Spinal cord (tissue), 10 donors: ENCODE data around the gene SPRR2G. TPM values are rescaled to one million over a fixed set of nuclear protein-coding genes. Genes with fewer than 3 reads are reported as not detected.
"Not testable (repeated sequence)": the region's sequence is repeated elsewhere in the genome, so short reads cannot be mapped to it uniquely, and the experiment has no call there.

Experiments
- DNase-seq, 6 donors: peaks; one replicate each; pipeline versions ENCODE4 v3.0.0 to v3.0.0-alpha.2; 2013 to 2015; ENCODE audit warnings: low spot score in 6 of 6, low read depth in 4 of 6
- H3K27ac ChIP-seq: one replicate; pipeline ENCODE4 v1.5.1; 2013; ENCODE audit warnings: low read depth, low read length, control low read depth
- H3K27me3 ChIP-seq: one replicate; pipeline ENCODE4 v1.6.1; 2013; ENCODE audit warnings: low read length; ENCODE audit not compliant: control insufficient read depth, insufficient read depth
- H3K36me3 ChIP-seq: one replicate; pipeline ENCODE4 v1.6.1; 2013; ENCODE audit warnings: low read length; ENCODE audit not compliant: control insufficient read depth, insufficient read depth
- H3K4me1 ChIP-seq: one replicate; pipeline ENCODE4 v1.6.1; 2013; ENCODE audit warnings: low read length; ENCODE audit not compliant: control insufficient read depth, insufficient read depth
- H3K4me3 ChIP-seq: one replicate; pipeline ENCODE4 v1.5.1; 2013; ENCODE audit warnings: low read depth, low read length, control low read depth
- H3K9me3 ChIP-seq: one replicate; pipeline ENCODE4 v1.6.1; 2013; ENCODE audit warnings: low read length; ENCODE audit not compliant: control insufficient read depth, insufficient read depth
- WGBS: methylation state at CpG from one replicate; pipeline ENCODE4 v1.1.5; 2013; ENCODE audit warnings: missing lambda C conversion rate; ENCODE audit not compliant: insufficient coverage; 5-methylcytosine and 5-hydroxymethylcytosine counted together
- polyA plus RNA-seq, 2 donors: library from polyadenylated mRNA; unstranded; fragments of 120-200 nt; gene quantifications; one replicate each; pipeline ENCODE4 v1.2.1, GENCODE V29; 2013; ENCODE audit not compliant: insufficient read length in 2 of 2
- small RNA-seq: library from RNA; depleted of rRNA; stranded (forward); fragments of <200 nt; gene quantifications from one replicate; pipeline ENCODE3, GENCODE V24; 2014; ENCODE audit warnings: low replicate concordance
- total RNA-seq, 2 donors: library from RNA; depleted of rRNA in 1 of 2; stranded (reverse); fragments of 120-200 nt in 1 of 2; fragments of >200 nt in 1 of 2; gene quantifications; one replicate each; pipeline versions ENCODE4 v1.2.3 to v1.2.4, GENCODE V29; 2013 to 2014
- donor health status: healthy.

Gene SPRR2G
- total and polyA plus RNA-seq, 4 donors: 0.39 TPM; not detected in 3

DNA sequence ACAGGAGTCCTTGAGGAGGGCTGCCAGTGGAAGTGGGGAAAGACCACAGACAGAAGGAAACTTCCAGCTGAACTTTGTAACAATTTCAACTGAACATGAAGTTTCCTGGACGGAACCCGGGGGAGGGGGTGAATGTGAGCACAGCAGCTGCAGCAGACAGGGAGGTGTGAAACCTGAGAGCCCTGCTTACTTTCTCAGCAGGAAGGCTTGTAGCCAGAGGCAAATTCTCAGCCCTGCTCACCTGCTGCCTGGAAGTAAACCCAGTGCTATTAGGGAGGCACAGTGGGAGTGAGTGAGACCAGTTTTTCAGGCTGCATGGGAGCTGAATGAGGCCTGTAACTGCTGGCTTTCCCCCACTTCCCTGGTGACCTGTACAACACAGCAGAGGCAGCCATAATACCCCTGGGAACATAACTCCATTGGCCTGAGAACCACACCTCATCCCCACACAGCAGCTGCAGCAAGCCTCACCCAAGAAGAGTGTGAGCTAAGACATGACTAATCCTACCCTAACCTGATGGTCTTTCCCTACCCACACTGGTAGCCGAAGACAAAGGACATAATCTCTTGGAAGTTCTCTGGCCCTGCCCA, 27.8 kb downstream of the SPRR2G start:
- Histone ChIP-seq H3K27me3 (no peaks in the 10 kb centered on the region), H3K36me3 (no peaks in the 10 kb centered on the region), H3K9me3 (no peaks in the 10 kb centered on the region), H3K4me1 (no peaks in the 10 kb centered on the region), H3K4me3 (no peak overlapping the region), H3K27ac (no peak overlapping the region)
- 50% methylated on average over 3 of the region's 3 CpGs for WGBS
- no peak for DNase-seq

DNA sequence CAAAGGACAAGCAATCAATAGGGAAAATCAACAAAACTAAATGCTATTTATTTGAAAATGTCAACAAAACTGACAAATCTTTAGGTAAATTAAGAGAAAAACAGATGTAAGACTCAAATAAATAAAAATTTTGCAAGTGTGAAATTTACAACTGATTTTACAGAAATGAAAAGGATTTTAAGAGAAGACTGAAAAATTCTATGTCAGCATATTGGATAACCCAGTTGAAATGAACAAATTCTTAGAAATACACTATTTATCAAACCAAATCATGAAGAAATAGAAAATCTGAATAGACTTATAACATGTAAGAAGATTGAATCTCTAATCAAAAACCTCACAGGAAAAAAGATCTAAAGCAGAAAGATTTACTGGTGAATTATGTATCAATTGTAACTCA, 29.7 kb downstream of the SPRR2G start:
- DNase-seq: no peak
- no peak overlapping the region for H3K27ac ChIP-seq
- no peaks in the 10 kb centered on the region for H3K9me3 ChIP-seq
- no peaks in the 10 kb centered on the region for H3K27me3 ChIP-seq
- no peaks in the 10 kb centered on the region for H3K36me3 ChIP-seq
- no peaks in the 10 kb centered on the region for H3K4me1 ChIP-seq
- H3K4me3 ChIP-seq: no peak overlapping the region

DNA sequence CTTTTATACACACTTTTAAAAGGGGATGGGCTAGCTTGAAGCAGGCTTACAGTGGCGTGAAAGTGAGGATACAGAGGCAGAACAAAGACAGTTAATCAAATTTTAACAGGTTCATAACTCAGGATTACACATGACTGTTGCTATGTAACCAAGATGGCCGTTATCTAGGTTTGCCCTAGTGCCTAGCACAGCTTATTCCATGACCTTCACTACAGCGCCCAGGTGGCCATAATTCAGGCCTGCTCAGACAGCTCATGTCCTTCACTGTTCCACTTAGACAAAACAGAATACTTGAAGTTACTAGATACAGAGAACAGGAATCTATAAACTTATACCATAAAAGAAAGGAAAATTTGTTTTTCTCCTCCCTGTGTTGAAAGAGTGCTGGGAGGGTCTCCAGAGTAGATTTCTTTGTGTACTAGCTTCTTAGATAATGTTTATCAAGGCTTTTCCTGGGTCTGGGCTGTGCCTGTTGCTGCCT, 31.2 kb downstream of the SPRR2G start:
- H3K4me1 ChIP-seq: no peaks in the 10 kb centered on the region
- WGBS: 25% methylated on average over 2 of the region's 3 CpGs
- no peaks in the 10 kb centered on the region for H3K36me3 ChIP-seq
- H3K9me3 ChIP-seq: no peaks in the 10 kb centered on the region
- no peaks in the 10 kb centered on the region for H3K27me3 ChIP-seq
- no peak overlapping the region for H3K4me3 ChIP-seq
- no peak overlapping the region for H3K27ac ChIP-seq
- peak in 1 of 6 donors; percentile 41 for DNase-seq

DNA sequence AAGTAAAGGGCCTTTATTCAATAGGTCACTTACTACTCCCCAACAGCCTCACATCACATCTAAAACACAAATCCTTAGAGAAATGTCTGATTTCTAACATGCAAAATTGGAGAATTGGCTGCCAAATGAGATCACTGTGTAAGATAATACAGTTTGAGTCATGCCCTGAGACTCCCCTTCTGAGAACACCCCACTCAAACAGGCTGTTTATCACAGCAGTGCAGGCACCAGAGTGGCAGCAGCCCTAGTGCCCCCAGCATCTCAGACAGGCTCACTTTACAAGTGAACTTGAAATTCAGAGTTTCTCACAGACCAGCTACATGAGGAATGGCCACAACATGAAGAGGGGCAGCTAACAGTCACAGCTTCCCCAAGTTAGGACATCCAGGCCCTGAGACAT, 35.4 kb downstream of the SPRR2G start:
- not testable (repeated sequence) for H3K4me3 ChIP-seq, H3K27ac ChIP-seq, H3K27me3 ChIP-seq, H3K36me3 ChIP-seq, H3K9me3 ChIP-seq, H3K4me1 ChIP-seq, DNase-seq

DNA sequence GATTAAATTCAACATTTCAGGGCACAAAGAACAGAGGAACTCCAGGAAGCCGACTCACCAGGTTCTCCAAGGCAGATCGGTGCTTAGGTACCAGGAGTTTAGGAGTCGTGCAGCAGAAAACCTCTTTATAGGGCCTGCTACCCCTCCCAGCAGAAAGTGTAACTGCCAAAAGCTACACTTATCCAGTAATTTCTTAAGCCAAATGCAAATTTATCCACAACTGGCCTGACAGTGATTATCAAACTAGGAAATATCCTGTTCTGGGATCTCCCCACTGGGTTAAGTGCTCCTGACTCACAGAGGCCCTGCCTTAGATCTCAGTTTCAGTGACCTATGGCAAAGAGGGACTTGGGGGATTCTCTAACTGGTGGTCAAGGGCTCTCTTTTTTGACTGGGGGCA, 37.3 kb downstream of the SPRR2G start, which contains the start of gene SPRR2F:
SPRR2F (minus strand) TSS at position 101 of the 400 bp plus-strand sequence. CDS start 783 bp downstream, outside the sequence.
- Histone ChIP-seq H3K27me3 (no peaks in the 10 kb centered on the region), H3K9me3 (no peaks in the 10 kb centered on the region), H3K4me3 (no peak within 1 kb of the TSS), H3K36me3 (no peaks in the 10 kb centered on the region), H3K27ac (no peak within 1 kb of the TSS), H3K4me1 (no peaks in the 10 kb centered on the region)
- 84% methylated on average over 3 of the region's 3 CpGs for WGBS
- DNase-seq: no peak

DNA sequence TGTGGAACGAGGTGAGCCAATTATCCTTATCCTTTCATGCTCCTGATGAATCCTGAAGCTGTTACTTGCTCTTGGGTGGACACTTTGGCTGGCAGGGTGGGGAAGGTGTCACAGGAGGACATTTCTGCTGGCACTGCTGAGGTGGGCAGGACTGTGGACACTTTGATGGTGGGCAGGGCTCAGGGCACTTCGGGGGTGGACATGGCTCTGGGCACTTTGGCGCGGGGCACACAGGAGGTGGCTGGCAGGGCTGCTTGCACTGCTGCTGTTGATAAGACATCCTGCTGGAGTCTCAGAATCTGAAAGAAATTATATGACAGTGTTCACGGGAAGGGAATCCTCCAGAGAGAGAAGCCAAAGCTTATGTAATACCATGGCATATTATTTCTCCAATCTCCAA, 38.2 kb downstream of the SPRR2G start:
- H3K27ac ChIP-seq, H3K4me1 ChIP-seq, H3K27me3 ChIP-seq, H3K9me3 ChIP-seq, H3K4me3 ChIP-seq, DNase-seq, H3K36me3 ChIP-seq: not testable (repeated sequence)
- 94% methylated on average over 3 of the region's 5 CpGs for WGBS

DNA sequence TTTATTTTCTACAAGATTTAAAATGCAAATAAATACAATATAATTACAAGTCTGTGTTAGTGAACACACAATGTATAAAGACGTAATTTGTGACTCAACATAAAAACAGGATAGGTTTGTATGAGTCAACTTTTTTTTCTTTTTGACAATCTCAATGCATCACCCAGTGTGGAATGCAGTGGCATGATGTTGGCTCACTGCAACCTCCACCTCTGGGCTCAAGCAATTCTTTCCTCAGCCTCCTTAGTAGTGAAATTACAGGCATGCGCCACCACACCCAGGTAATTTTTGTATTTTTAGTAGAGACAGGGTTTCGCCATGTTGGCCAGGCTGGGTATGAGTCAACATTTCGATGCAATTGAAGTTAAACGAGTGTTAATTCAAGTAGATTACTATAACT, 50.4 kb downstream of the SPRR2G start:
- no CpG with 5 or more reads among the region's 5 CpGs for WGBS
- no peak overlapping the region for H3K4me3 ChIP-seq
- H3K9me3 ChIP-seq: no peaks in the 10 kb centered on the region
- no peaks in the 10 kb centered on the region for H3K4me1 ChIP-seq
- DNase-seq: no peak
- H3K36me3 ChIP-seq: no peaks in the 10 kb centered on the region
- H3K27ac ChIP-seq: no peak overlapping the region
- no peaks in the 10 kb centered on the region for H3K27me3 ChIP-seq

Small RNA genes lying within 50 kb of the gene (small RNA-seq; reads per million reads assigned to genes)
- gene SPRR2C: not detected

Other genes starting within 250 kb of the SPRR2G start
- not detected for gene IVL, start 242.3 kb downstream of the SPRR2G start, total RNA-seq
- gene IVL, start 242.3 kb downstream of the SPRR2G start, polyA plus RNA-seq: not detected
- gene SPRR5, start 203.7 kb downstream of the SPRR2G start, total RNA-seq: not detected
- not detected for gene SPRR5, start 203.7 kb downstream of the SPRR2G start, polyA plus RNA-seq
- gene SPRR4, start 180.2 kb downstream of the SPRR2G start, total RNA-seq: not detected
- not detected for gene SPRR4, start 180.2 kb downstream of the SPRR2G start, polyA plus RNA-seq
- not detected for gene SPRR1A, start 166.8 kb downstream of the SPRR2G start, total RNA-seq
- not detected for gene SPRR1A, start 166.8 kb downstream of the SPRR2G start, polyA plus RNA-seq
- under 1 TPM in 1 of 2 donors, not detected in 1; 0.39 TPM for gene SPRR3, start 149.1 kb downstream of the SPRR2G start, total RNA-seq
- gene SPRR3, start 149.1 kb downstream of the SPRR2G start, polyA plus RNA-seq: under 1 TPM; 0.24 to 0.49 TPM
- not detected for gene SPRR1B, start 119.7 kb downstream of the SPRR2G start, total RNA-seq
- not detected for gene SPRR1B, start 119.7 kb downstream of the SPRR2G start, polyA plus RNA-seq
- gene SPRR2D, start 109.8 kb downstream of the SPRR2G start, total RNA-seq: not detected
- gene SPRR2D, start 109.8 kb downstream of the SPRR2G start, polyA plus RNA-seq: not detected
- not detected for gene SPRR2A, start 93.4 kb downstream of the SPRR2G start, total RNA-seq
- not detected for gene SPRR2A, start 93.4 kb downstream of the SPRR2G start, polyA plus RNA-seq
- gene SPRR2B, start 79.3 kb downstream of the SPRR2G start, total RNA-seq: not detected
- gene SPRR2B, start 79.3 kb downstream of the SPRR2G start, polyA plus RNA-seq: not detected
- not detected for gene SPRR2E, start 56.4 kb downstream of the SPRR2G start, total RNA-seq
- not detected for gene SPRR2E, start 56.4 kb downstream of the SPRR2G start, polyA plus RNA-seq
- gene SPRR2F, start 37.4 kb downstream of the SPRR2G start, total RNA-seq: under 1 TPM in 1 of 2 donors, not detected in 1; 0.22 TPM
- 1 to 10 TPM; 1.3 TPM for gene SPRR2F, start 37.4 kb downstream of the SPRR2G start, polyA plus RNA-seq
- gene LELP1, start 52.5 kb upstream of the SPRR2G start, total RNA-seq: not detected
- gene LELP1, start 52.5 kb upstream of the SPRR2G start, polyA plus RNA-seq: not detected
- not detected for gene PRR9, start 66.7 kb upstream of the SPRR2G start, total RNA-seq
- gene PRR9, start 66.7 kb upstream of the SPRR2G start, polyA plus RNA-seq: not detected
- under 1 TPM in 1 of 2 donors, not detected in 1; 0.22 TPM for gene LORICRIN, start 108.8 kb upstream of the SPRR2G start, total RNA-seq
- under 1 TPM; 0.62 to 0.77 TPM for gene LORICRIN, start 108.8 kb upstream of the SPRR2G start, polyA plus RNA-seq
- gene PGLYRP3, start 162.1 kb upstream of the SPRR2G start, total RNA-seq: not detected
- gene PGLYRP3, start 162.1 kb upstream of the SPRR2G start, polyA plus RNA-seq: not detected
- gene PGLYRP4, start 198.0 kb upstream of the SPRR2G start, total RNA-seq: not detected
- not detected for gene PGLYRP4, start 198.0 kb upstream of the SPRR2G start, polyA plus RNA-seq
- 100 to 1,000 TPM in 1 of 2 donors, 10 to 100 TPM in 1; 16.5 to 829 TPM for gene S100A9, start 207.0 kb upstream of the SPRR2G start, total RNA-seq
- 1 to 10 TPM; 2.1 to 4.3 TPM for gene S100A9, start 207.0 kb upstream of the SPRR2G start, polyA plus RNA-seq
- gene S100A12, start 224.7 kb upstream of the SPRR2G start, total RNA-seq: 10 to 100 TPM in 1 of 2 donors, 1 to 10 TPM in 1; 1.4 to 87.6 TPM
- gene S100A12, start 224.7 kb upstream of the SPRR2G start, polyA plus RNA-seq: not detected
- 100 to 1,000 TPM in 1 of 2 donors, 1 to 10 TPM in 1; 8.3 to 286 TPM for gene S100A8, start 240.2 kb upstream of the SPRR2G start, total RNA-seq
- gene S100A8, start 240.2 kb upstream of the SPRR2G start, polyA plus RNA-seq: 1 to 10 TPM; 1.3 to 3.8 TPM